HCEC 1CT (cell line): Measurements from ENCODE around the gene APBA2.

Experiments
- DNase-seq: peaks from one replicate; pipeline ENCODE4 v3.0.0-alpha.2; 2017

APBA2 gene

GRCh38 chr15:28986726-28987125 is 101.0 kb downstream of the APBA2 start:
- DNase-seq = no peak

- no peak for DNase-seq
Observed at GRCh38 chr15:28987337-28987736, 101.6 kb downstream of the APBA2 start.

GRCh38 chr15:28989239-28989830 is 103.6 kb downstream of the APBA2 start:
- DNase-seq = peak; percentile 21

GRCh38 chr15:28989896-28990295 is 104.1 kb downstream of the APBA2 start:
- no peak for DNase-seq

GRCh38 chr15:28990390-28990789 is 104.6 kb downstream of the APBA2 start:
- no peak for DNase-seq

- DNase-seq = no peak
Observed at GRCh38 chr15:28991236-28992171, 105.7 kb downstream of the APBA2 start.

- no peak for DNase-seq
Observed at GRCh38 chr15:28992336-28992864, 106.6 kb downstream of the APBA2 start.

GRCh38 chr15:28993051-28993719 is 107.4 kb downstream of the APBA2 start:
- DNase-seq = peak; percentile 57

- no peak for DNase-seq
Observed at GRCh38 chr15:28993720-28994053, 107.9 kb downstream of the APBA2 start.

- DNase-seq = no peak
Observed at GRCh38 chr15:28994142-28994830, 108.5 kb downstream of the APBA2 start.

- DNase-seq = no peak
Observed at GRCh38 chr15:28994831-28995596, 109.2 kb downstream of the APBA2 start.

GRCh38 chr15:28995705-28996104 is 109.9 kb downstream of the APBA2 start:
- no peak for DNase-seq

- no peak for DNase-seq
Observed at GRCh38 chr15:28996289-28996688, 110.5 kb downstream of the APBA2 start.

- DNase-seq = no peak
Observed at GRCh38 chr15:28996953-28997352, 111.2 kb downstream of the APBA2 start.

GRCh38 chr15:28997791-28998190 is 112.0 kb downstream of the APBA2 start:
- no peak for DNase-seq

GRCh38 chr15:28998511-28998910 is 112.7 kb downstream of the APBA2 start:
- DNase-seq = no peak

- no peak for DNase-seq
Observed at GRCh38 chr15:29003191-29003839, 117.5 kb downstream of the APBA2 start.

- no peak for DNase-seq
Observed at GRCh38 chr15:29003840-29004233, 118.1 kb downstream of the APBA2 start.

- no peak for DNase-seq
Observed at GRCh38 chr15:29005931-29006330, 120.2 kb downstream of the APBA2 start.

GRCh38 chr15:29008846-29009245 is 123.1 kb downstream of the APBA2 start:
- DNase-seq = peak; percentile 5

GRCh38 chr15:29012097-29012496 is 126.3 kb downstream of the APBA2 start:
- DNase-seq = no peak

- DNase-seq = no peak
Observed at GRCh38 chr15:29014493-29014892, 128.7 kb downstream of the APBA2 start.
